Cardiac septum (tissue), 1 donor: ENCODE measurements around the gene PIM3. TPM values are rescaled to one million over a fixed set of nuclear protein-coding genes. Genes with fewer than 3 reads are reported as not detected.
A peak's percentile ranks its signal among the peaks of the same experiment; 100 is the strongest.
"Not testable (repeated sequence)": the region's sequence is repeated elsewhere in the genome, so short reads cannot be mapped to it uniquely, and the experiment has no call there.

ENCODE experiments used
- DNase-seq: peaks from one replicate; pipeline ENCODE4 v3.0.0-alpha.2; 2020; ENCODE audit warnings: low spot score
- intact Hi-C: fragments of 100-400 bp; cut with DNase I; formaldehyde crosslinking; loops from one replicate; pipeline ENCODE4 v1.14.0; 2022
- total RNA-seq: library from RNA; stranded (reverse); fragmentation: NEBNext Ultra II Directional; extraction: Animal tissue kit (Norgen Biotek cat#: 25700); gene quantifications from one replicate; pipeline ENCODE4 v1.2.1, GENCODE V29; 2021
- donor health status: DM: no; HTN: no; CAD: no.

PIM3 gene
- total RNA-seq, 1 donor from 2014 or later = 31.3 TPM

DNA sequence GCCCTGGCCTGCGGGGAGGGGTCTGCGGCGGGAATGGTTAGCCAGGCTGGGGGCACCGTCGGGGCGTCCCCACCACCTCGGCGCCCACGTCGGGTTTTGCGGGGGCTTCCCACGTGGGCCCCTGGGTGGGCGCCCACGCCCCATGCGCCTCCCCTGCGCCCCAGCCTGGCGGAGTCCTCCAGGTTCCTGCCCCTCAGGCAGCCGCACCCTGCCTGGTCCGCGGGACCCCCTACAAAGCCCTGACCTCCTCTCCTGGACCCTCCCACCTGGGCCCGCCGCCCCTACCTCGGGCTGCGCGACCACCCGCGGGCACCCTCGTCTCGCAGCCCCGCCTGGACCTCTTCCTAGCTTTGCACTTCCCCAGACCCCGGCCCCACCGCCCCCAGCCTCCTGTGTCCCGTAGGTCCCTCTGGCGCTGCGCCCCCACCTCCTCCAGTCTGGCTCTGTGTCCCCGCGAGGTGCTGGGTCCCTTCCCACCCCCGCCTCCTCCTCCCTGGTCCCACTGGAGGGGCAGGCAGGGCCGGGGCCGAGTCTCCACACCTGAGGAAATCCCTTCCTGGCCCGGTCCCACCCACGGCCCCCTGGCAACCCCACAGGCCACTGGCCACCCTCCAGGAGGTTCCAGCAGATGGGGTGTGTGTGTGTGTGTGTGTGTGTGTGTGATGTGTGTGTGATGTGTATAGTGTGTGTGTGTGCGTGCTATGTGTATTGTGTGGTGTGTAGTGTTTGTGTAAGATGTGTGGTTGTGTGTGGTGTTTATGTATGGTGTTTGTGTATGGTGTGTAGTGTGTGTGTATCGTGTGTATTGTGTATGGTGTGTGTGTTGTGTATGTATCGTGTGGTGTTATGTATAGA is 11.8 kb downstream of the PIM3 start:
- intact Hi-C loops = no loop called here
- peak; percentile 73 for DNase-seq

DNA sequence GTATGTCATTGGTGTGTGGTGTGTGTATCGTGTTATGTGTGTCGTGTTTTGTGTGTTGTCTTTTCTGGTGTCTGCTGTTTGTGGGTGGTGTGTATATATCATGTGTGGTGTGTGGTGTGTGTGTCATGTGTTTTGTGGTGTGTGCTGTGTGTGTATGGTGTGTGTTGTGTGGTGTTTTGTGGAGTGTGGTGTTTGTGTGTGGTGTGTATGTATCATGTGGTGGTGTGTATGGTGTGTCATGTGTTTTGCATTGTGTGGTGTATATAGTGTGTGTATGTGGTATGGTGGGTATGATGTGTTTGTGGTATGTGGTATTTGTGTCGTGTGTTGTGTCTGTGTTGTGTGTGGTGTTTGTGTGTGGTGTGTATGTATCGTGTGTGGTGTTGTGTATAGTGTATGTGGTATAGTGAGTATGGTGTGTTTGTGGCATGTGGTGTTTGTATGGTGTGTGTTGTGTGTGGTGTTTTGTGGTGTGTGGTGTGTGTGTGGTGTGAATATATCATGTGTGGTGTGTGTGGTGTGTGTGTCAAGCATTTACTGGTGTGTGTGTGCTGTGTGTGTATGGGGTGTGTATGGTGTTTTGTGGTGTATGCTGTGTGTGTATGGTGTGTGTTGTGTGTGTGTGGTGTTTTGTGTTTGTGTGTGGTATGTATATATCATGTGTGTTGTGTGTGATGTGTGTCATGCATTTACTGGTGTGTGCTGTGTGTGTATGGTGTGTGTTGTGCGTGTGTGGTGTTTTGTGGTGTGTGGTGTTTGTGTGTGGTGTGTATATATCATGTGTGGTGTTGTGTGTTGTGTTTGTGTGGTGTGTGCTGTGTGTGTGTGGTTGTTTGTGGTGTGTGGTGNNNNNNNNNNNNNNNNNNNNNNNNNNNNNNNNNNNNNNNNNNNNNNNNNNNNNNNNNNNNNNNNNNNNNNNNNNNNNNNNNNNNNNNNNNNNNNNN is 12.7 kb downstream of the PIM3 start:
- intact Hi-C loops = no loop called here
- DNase-seq = no peak

DNA sequence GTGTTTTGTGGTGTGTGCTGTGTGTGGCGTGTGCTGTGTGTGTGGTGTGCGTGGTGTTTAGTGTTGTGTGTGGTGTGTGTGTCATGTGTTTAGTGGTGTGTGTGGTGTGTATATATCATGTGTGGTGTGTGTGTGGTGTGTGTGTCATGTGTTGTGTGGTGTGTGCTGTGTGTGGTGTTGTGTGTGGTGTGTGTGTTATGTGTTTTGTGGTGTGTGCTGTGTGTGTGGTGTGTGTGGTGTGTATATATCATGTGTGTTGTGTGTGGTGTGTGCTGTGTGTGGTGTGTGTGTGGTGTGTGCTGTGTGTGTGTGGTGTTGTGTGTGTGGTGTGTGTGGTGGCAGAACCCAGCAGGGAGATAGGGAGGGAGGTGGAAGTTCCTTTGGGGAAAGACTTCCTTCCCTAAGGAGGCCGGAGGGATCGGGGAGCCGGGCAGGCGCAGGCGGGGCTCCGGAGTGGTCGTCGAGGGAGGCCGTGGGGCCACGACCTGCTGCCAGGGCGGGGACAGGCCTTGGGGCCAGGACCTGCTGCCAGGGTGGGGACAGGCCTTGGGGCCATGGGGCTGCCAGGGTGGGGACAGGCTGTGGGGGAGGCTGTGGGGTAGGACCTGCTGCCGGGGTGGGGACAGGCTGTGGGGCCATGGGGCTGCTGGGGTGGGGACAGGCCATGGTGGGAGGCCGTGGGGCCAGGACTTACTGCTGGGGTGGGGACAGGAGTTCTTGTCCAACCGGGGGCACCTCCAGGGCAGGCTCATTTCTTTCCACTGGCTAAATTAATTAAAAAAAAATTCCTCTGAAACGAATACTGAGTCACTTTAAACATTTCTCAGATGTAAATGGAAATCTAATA is 15.2 kb downstream of the PIM3 start:
- intact Hi-C loops = no loop called here
- DNase-seq = peak; percentile 59

DNA sequence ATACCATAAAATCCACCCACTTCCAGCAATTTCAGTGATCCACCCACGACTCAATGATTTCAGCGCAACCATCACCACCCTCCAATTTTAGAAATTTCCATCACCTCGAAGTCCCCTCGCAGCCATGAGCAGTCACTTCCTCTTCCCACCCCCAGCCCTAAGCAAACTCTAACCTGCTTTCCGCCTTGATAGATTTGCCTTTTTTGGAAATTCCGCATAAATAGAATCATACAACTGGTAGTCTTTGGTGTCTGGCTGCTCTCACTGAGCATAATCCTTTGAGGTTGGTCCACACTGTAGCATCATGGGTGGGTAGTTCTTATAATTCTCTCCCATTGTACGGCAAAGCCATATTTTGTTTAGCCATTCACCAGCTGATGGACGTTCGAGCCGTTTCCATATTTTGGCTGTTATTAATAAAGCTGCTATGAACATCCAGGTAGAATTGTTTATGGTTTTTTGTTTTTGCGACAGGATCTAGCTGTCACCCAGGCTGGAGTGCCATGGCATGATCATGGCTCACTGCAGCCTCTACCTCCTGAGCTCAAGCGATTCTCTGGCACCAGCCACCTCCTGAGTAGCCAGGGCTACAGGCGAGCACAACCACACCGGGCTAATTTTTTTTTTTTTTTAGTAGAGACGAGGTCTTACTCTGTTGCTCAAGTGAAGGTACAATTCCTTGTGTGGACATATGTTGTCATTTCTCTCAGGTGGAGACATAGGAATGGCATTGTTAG is 16.0 kb downstream of the PIM3 start:
- peak; percentile 27 for DNase-seq
- intact Hi-C loops = no loop called here

DNA sequence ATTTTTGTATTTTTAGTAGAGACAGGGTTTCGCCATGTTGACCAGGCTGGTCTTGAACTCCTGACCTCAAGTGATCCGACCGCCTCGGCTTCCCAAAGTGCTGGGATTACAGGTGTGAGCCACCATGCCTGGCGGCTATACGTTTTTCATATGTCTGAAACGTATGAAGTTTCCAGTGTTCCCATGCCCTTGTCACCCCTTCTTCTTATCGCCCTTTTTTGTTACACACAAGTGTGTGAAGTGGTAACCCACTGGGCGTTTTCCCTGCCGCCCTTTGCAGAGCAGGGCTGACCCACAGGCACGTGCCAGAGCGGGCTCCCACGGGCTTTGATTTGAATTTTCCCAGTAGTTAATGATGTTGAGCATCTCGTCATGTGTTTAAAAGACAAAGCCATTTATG is 17.0 kb downstream of the PIM3 start:
- peak; percentile 17 for DNase-seq
- intact Hi-C loops = no loop called here

DNA sequence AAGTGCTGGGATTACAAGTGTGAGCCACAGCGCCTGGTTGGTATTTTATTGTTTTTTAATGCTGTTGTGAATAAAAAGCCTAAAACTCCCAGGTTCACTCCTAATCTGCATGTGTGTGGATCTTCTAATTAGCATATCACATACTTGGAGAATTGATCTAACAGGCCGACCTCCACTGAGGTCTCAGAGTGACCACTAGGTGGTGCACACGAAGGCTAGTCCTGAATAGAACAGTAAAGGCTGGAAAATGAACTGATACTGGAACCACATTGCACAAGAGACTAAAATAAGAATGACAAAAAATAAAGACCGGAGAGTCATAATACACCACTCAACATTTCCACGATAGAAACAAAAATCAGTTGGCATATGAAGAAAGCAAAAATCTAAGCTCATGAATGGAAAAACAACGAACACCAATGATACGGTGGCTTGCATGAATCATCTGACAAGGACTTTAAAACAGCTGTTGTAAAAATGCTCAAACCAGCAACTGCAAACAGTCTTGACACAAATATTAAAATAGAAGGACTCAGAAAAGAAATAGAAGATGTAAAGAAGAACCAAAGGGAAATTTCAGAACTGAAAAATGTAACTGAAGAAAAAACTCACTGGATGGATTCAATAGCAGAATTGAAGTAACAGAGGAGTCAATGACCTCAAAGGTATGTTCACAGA is 19.2 kb downstream of the PIM3 start:
- intact Hi-C loops = no loop called here
- peak; percentile 73 for DNase-seq

DNA sequence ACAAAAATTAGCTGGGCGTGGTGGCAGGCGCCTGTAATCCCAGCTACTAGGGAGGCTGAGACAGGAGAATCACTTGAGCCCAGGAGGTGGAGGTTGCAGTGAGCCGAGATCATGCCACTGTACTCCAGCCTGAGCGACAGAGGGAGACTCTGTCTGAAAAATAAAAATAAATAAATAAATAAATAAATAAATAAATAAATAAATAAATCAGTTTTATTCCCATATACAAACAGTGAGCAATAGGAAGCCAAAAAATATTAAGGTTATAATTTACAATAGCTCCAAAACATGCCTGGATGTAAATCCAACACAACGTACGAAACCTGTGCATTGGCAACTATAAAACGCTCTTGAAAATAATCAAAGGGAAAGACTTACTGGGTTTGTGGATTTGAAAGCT is 21.2 kb downstream of the PIM3 start:
- intact Hi-C loops, DNase-seq: not testable (repeated sequence)

DNA sequence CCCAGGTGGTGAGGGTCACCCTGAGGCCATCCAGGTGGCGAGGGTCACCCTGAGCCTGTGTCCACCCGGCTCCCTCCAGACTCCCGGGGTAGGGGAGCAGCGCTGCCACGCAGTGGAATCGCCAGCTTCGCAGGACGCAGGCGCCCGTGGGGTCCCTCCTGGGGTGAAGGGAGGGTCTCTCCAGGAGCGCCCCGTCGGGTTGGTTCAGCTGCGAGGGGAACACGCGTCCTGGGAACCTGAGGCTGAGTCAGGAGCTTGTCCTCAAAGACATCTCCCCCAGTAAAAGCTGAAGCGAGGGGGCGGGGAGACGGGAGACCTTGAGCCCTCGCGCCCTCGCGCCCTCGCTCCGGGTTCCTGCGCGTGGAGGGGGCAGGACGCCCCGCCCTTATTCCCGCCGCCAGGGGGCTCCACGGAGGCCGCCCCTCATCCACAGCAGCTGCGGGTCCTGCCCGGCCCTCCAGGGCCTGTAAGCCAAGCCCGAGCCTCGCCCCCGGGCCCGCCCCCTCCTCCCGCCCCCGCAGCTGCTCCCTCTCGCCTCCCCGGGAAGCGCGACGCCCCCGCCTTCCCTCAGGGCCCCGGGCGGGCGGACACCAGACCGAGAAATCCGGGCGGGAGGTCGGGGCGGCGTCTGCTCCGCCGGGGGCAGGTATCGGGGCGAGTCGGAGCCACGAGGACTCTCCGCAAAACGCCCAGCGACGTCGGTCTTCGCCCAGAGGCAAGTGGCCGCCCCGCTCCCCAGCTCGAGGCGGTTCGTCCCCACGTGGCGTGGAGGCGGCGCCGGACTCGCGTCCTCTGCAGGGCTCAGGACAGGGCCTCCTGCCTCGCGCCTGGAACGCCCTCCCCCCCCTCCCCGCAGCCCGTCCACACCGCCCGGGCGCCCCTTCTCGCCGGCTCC is 22.8 kb downstream of the PIM3 start:
- intact Hi-C loops = no loop called here
- DNase-seq = peak; percentile 63

DNA sequence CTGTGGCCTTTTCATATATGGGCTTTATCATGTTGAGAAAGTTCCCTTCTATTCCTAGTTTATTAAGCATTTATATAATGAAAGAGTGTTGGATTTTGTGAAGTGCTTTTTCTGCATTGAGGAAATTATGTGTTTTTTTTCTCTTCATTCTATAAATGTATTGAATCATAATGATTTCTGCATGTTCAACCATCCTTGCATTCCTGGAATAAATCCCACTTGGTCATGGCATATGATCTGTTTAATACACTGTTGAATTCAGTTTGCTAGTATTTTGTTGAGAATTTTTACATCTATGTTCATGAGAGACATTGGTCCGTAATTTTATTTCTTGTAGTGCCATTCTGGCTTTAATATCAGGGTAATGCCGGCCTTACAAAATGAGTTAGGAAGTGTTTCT is 25.8 kb downstream of the PIM3 start:
- intact Hi-C loops = no loop called here
- DNase-seq = no peak

DNA sequence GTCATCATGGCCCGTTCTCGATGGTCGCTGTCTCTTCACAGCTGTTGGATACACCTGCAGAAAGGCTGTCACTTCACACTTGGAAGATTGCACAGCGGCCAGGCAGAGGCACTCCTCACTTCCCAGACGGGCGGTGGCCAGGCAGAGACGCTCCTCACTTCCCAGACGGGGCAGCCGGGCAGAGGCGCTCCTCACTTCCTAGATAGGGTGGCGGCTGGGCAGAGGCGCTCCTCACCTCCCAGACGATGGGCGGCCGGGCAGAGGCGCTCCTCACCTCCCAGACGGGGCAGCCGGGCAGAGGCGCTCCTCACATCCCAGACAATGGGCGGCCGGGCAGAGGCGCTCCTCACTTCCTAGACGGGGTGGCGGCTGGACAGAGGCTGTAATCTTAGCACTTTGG is 29.3 kb downstream of the PIM3 start:
- DNase-seq = peak; percentile 44
- intact Hi-C loops = loop anchor here (5.0 kb wide), 2 partner anchors 42 to 58 kb away; no protein-coding TSS in a partner anchor

DNA sequence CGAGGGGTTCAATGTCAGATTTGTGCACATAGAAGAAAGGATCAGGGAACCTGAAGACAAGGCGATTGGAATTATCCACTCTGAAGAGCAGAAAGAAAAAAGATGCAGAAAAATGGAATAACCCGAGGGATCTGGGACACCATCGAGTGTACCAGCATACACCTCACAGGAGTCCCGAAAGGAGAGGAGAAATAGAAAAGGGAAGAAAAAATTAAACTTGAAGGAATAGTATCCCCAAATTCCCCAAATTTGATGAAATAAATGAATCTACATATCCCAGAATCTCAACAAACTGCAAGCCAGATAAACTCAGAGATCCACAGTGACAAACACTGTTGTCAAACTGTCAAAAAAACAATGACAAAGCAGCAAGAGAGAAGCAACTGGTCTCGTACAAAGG is 30.6 kb downstream of the PIM3 start:
- DNase-seq = no peak
- intact Hi-C loops = loop anchor here (5.0 kb wide), 2 partner anchors 41 to 59 kb away; no protein-coding TSS in a partner anchor

DNA sequence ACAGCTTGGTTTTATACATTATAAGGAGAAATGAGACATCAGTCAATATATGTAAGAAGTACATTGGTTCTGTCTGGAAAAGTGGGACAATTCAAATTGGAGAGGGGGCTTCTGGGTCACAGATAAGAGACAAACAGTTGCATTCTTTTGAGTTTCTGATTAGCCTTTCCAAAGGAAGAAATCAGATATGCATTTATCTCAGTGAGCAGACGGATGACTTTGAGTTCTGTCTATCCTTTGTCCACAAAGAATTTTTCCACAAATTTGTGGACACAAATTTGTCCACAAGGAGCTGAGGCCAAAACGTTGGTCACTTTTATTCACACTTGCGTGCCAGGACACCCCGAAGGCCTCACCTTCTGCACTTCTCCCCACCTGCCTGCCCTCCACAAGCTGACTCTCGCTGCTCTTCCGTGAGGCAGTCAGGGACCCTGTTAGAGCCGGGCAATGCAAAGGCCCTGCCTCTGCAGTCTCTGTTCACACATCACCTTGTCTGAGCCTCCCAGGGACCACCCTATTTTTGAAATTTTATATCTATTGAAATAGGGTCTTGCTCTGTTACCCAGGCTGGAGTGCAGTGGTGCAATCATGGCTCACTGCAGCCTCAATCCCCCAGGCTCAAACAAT is 31.4 kb downstream of the PIM3 start:
- no peak for DNase-seq
- intact Hi-C loops = loop anchor here (5.0 kb wide), 2 partner anchors 40 to 60 kb away; no protein-coding TSS in a partner anchor

DNA sequence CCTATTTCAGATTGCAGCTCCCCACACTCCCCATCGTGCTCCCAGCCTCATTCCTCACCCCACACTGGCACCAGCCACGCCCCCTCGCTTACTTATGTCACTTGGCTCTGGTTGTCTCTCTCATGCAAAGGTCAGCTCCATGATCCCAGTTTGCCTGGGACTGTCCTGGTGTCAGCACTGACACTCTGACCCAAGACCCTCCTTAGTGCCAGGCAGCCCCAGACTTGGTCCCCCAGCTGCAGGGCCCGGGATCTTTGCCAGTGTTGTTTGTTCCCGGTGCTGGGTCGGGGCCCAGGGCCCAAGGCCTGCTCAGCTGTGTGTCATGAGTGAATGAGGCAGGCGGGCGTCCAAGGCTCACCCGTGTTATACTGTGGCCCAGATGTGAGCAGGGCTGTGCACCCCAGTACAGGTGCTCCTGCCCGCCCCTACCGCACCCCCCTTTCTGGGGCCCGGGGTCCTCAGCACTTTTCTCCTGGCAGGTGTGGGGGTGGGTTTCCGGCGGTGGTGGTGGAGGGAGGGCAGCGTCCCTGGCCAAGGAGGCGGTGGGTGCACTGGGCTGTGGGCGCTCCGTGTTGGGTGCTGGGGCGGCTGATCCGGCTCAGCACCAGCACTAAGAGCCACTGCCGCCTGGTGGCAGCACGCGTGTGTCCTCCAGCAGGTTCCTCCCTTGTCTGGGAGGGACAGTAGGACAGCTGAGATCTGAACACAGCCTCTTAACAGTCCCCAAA is 32.5 kb downstream of the PIM3 start:
- intact Hi-C loops = loop anchor here (5.0 kb wide), 2 partner anchors 39 to 61 kb away; no protein-coding TSS in a partner anchor
- DNase-seq = peak; percentile 84

DNA sequence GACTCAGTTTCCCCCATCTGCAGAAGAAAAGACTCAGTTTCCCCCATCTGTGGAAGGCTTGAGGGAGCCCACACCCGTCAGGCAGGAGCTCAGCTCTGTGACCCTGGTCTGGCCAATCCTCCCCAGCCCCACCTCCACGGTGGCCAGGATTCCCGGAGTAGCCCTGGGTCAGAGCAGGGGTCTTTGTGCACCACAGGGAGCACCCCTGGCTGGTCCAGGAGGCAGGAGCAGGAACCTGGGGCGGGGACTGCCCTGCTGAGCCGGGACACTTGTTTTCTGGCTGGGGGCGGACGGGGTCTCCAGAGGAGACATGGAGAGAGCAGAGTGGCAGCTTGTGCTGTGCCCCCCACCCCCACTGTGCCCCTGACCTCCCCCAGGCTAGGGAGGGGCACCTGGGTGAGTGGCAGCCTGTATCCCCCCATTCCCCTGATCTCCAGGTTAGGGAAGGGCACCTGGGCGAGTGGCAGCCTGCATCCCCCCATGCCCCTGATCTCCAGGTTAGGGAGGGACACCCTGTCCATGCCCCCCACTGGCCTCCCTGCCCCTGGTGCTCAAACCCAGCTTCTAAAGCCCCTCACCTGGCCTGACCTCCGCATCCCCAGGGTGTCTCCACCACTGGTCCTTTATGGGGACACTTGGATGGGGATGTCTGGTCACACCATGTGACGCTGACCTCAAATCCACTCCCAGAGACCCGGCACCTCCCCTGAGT is 33.2 kb downstream of the PIM3 start:
- peak; percentile 53 for DNase-seq

DNA sequence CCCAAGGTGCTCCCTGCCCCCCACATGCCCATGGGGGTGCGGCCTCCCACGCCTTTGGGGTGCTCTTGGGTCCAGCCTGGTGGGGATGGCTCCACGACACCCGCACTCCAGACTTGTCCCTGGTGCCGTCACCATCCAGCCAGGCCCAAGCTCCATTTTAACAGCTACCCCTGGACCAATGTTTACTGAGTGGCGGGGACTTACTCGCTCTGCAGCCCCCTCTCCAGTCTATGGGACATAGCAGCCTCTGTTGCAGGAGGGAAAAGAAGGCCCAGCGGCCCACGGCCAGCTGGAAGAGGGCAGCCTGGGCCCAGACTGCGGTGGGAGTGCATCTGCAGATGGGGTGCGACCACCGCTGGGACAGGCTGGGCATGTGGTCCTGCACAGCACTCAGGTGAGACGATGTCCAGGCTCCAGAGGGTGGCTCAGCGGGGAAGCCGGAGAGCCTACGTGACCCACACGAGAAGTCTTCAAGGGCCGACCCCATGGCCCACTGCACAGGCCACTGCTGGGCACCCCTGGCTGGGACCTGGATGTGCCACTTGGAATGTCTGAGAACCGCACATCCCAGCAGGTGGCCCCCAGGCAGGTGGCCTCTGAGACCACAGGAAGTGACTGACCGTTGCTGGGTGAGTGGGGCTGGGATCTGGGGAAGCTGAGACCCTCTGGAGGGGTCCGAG is 33.9 kb downstream of the PIM3 start:
- intact Hi-C loops = loop anchor here (5.0 kb wide), 2 partner anchors 38 to 62 kb away; no protein-coding TSS in a partner anchor

More for the DNA sequence above, 33.2 kb downstream of the PIM3 start:
- intact Hi-C loops = loop anchor here (5.0 kb wide), 2 partner anchors 38 to 62 kb away; no protein-coding TSS in a partner anchor

More for the DNA sequence above, 33.9 kb downstream of the PIM3 start:
- peak; percentile 62 for DNase-seq
